C4-2B (cell line): ENCODE data around the gene VDAC2.

Experiments used
- CTCF ChIP-seq: fragments of 450-650 bp; conservative IDR thresholded peaks from 2 replicates; pipeline ENCODE4 v1.5.1; 2017; ENCODE audit warnings: mild to moderate bottlenecking
- ZFX ChIP-seq: fragments of 450-650 bp; IDR thresholded peaks from 2 replicates; pipeline ENCODE4 v1.6.1; 2017

GRCh38 chr10:75276069-75276872, 65.7 kb downstream of the VDAC2 start:
- TF ChIP-seq CTCF (no peak), ZFX (no peak)
